WTC11 (cell line): Measurements from ENCODE around the gene KRTAP10-10. TPM values are rescaled to one million over a fixed set of nuclear protein-coding genes. Genes with fewer than 3 reads are reported as not detected.

Experiments used
- ATAC-seq: fragments of 200-7000 bp; cut with Tn5 transposase; 2 replicates; pipeline ENCODE4 v1.10.0; 2021; ENCODE audit warnings: mild to moderate bottlenecking, moderate library complexity
- CTCF ChIA-PET: fragments of 300-600 bp; sonication (Branson Sonifier 250); formaldehyde crosslinking; loops from one replicate; lab custom pipeline; 2021; ENCODE audit warnings: antibody characterized with exemption; lab: Charles Lee
- POLR2A ChIA-PET: fragments of 350-600 bp; sonication (Branson Sonifier 250); formaldehyde crosslinking; loops from one replicate; lab custom pipeline; 2021; ENCODE audit warnings: antibody characterized with exemption; lab: Charles Lee
- DNase-seq: peaks from one replicate; pipeline ENCODE4 v3.0.0; 2021; ENCODE audit warnings: low spot score
- H3K27ac Mint-ChIP-seq: 2 replicates; pipeline ENCODE4 v1.8.0; 2021; ENCODE audit warnings: mixed read lengths
- H3K27me3 Mint-ChIP-seq: 2 replicates; pipeline ENCODE4 v1.8.0; 2021; ENCODE audit warnings: low read depth, mild to moderate bottlenecking, moderate library complexity, mixed read lengths
- H3K36me3 Mint-ChIP-seq: 2 replicates; pipeline ENCODE4 v1.8.0; 2021; ENCODE audit warnings: mixed read lengths
- H3K4me1 Mint-ChIP-seq: 2 replicates; pipeline ENCODE4 v1.8.0; 2022; ENCODE audit warnings: mixed read lengths
- H3K4me3 Mint-ChIP-seq: 2 replicates; pipeline ENCODE4 v1.8.0; 2021; ENCODE audit warnings: mild to moderate bottlenecking, moderate library complexity, mixed read lengths
- H3K9me3 Mint-ChIP-seq: 2 replicates; pipeline ENCODE4 v1.8.0; 2021; ENCODE audit warnings: mixed read lengths
- GRHL2 ChIP-seq: fragments of 250-450 bp; sonication (Bioruptor Pico); IDR thresholded peaks from 2 replicates; pipeline ENCODE4 v1.8.0; 2022; ENCODE audit warnings: mild to moderate bottlenecking, moderate library complexity; ENCODE audit not compliant: insufficient replicate concordance, severe bottlenecking
- JUN ChIP-seq: sonication (generic); formaldehyde crosslinking; IDR thresholded peaks from 2 replicates; pipeline ENCODE4 v1.8.0; 2023; ENCODE audit warnings: mild to moderate bottlenecking, missing genetic modification reagents
- KAT7 ChIP-seq: sonication (generic); formaldehyde crosslinking; IDR thresholded peaks from 2 replicates; pipeline ENCODE4 v1.8.1; 2023; ENCODE audit warnings: missing genetic modification reagents, mild to moderate bottlenecking, borderline replicate concordance
- NR2C2 ChIP-seq: sonication (generic); formaldehyde crosslinking; IDR thresholded peaks from 2 replicates; pipeline ENCODE4 v1.8.0; 2022; ENCODE audit warnings: mild to moderate bottlenecking, missing genetic modification reagents
- PRRX2 ChIP-seq: fragments of 250-450 bp; sonication (Bioruptor Pico); IDR thresholded peaks from 2 replicates; pipeline ENCODE4 v1.8.0; 2021; ENCODE audit warnings: mild to moderate bottlenecking
- SOX15 ChIP-seq: fragments of 250-450 bp; sonication (Bioruptor Pico); IDR thresholded peaks from 2 replicates; pipeline ENCODE4 v1.9.0; 2021; ENCODE audit warnings: mild to moderate bottlenecking
- TEAD4 ChIP-seq: sonication (generic); formaldehyde crosslinking; IDR thresholded peaks from 2 replicates; pipeline ENCODE4 v1.8.0; 2022; ENCODE audit warnings: mild to moderate bottlenecking, missing genetic modification reagents
- total RNA-seq: library from RNA; stranded (reverse); gene quantifications from 3 replicates; pipeline ENCODE4 v1.2.3, GENCODE V29; 2021
- TF ChIP-seq, protein P1 (sequence below): sonication (generic); formaldehyde crosslinking; IDR thresholded peaks from 2 replicates; pipeline ENCODE4 v1.8.1; 2023; ENCODE audit warnings: mild to moderate bottlenecking, missing genetic modification reagents
- TF ChIP-seq, protein P2 (sequence below): sonication (generic); formaldehyde crosslinking; IDR thresholded peaks from 2 replicates; pipeline ENCODE4 v1.8.0; 2023; ENCODE audit warnings: missing genetic modification reagents, mild to moderate bottlenecking, borderline replicate concordance
- TF ChIP-seq, protein P3 (sequence below): sonication (generic); formaldehyde crosslinking; IDR thresholded peaks from 2 replicates; pipeline ENCODE4 v1.8.1; 2022; ENCODE audit warnings: mild to moderate bottlenecking, missing genetic modification reagents, moderate library complexity, borderline replicate concordance
- TF ChIP-seq, protein P4 (sequence below): sonication (generic); formaldehyde crosslinking; IDR thresholded peaks from 2 replicates; pipeline ENCODE4 v1.8.0; 2022; ENCODE audit warnings: mild to moderate bottlenecking, missing genetic modification reagents
- TF ChIP-seq, protein P5 (sequence below): fragments of 200-600 bp; IDR thresholded peaks from 2 replicates; pipeline ENCODE4 v1.8.0; 2022; ENCODE audit warnings: antibody characterized with exemption
- TF ChIP-seq, protein P6 (sequence below): fragments of 250-450 bp; sonication (Bioruptor Pico); IDR thresholded peaks from 2 replicates; pipeline ENCODE4 v2.1.2; 2022; ENCODE audit warnings: mild to moderate bottlenecking, moderate library complexity
- TF ChIP-seq, protein P7 (sequence below): fragments of 250-450 bp; sonication (Bioruptor Pico); IDR thresholded peaks from 2 replicates; pipeline ENCODE4 v1.9.0; 2021; ENCODE audit warnings: mild to moderate bottlenecking

Gene KRTAP10-10
- total RNA-seq, 1 experiment from 2014 or later: not detected

DNA sequence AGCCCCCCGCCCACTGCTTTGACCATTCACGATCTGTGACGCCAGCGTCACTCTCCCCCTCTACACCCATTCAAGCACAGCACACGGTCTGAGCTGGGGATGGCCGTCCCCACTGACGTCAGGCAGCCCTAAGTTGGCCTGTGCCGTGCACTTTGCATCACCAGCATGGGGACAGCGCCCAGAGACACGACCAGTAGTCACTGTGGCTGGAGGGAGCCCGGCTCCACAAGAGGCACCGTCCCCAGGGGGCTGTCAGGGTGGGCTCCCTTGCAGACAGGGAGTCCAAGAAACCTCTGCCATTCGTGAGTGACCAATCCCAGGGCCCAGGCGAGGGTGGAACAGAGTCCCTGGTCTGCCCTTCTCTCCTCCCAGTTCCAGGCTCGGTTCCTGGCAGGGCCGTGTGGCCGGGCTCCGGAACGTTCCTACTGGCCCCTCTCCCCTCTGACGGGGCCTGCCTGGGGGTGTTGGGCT is 23.0 kb upstream of the KRTAP10-10 start:
- Mint-ChIP-seq H3K4me3 (no peak overlapping the region), H3K4me1 (peaks cover 31% of the 10 kb centered on the region), H3K27ac (no peak overlapping the region), H3K36me3 (peaks cover 36% of the 10 kb centered on the region), H3K9me3 (peaks cover 33% of the 10 kb centered on the region), H3K27me3 (peaks cover 4% of the 10 kb centered on the region)
- TF ChIP-seq, protein P1, sequence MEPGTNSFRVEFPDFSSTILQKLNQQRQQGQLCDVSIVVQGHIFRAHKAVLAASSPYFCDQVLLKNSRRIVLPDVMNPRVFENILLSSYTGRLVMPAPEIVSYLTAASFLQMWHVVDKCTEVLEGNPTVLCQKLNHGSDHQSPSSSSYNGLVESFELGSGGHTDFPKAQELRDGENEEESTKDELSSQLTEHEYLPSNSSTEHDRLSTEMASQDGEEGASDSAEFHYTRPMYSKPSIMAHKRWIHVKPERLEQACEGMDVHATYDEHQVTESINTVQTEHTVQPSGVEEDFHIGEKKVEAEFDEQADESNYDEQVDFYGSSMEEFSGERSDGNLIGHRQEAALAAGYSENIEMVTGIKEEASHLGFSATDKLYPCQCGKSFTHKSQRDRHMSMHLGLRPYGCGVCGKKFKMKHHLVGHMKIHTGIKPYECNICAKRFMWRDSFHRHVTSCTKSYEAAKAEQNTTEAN: no peak
- TF ChIP-seq, protein P2, sequence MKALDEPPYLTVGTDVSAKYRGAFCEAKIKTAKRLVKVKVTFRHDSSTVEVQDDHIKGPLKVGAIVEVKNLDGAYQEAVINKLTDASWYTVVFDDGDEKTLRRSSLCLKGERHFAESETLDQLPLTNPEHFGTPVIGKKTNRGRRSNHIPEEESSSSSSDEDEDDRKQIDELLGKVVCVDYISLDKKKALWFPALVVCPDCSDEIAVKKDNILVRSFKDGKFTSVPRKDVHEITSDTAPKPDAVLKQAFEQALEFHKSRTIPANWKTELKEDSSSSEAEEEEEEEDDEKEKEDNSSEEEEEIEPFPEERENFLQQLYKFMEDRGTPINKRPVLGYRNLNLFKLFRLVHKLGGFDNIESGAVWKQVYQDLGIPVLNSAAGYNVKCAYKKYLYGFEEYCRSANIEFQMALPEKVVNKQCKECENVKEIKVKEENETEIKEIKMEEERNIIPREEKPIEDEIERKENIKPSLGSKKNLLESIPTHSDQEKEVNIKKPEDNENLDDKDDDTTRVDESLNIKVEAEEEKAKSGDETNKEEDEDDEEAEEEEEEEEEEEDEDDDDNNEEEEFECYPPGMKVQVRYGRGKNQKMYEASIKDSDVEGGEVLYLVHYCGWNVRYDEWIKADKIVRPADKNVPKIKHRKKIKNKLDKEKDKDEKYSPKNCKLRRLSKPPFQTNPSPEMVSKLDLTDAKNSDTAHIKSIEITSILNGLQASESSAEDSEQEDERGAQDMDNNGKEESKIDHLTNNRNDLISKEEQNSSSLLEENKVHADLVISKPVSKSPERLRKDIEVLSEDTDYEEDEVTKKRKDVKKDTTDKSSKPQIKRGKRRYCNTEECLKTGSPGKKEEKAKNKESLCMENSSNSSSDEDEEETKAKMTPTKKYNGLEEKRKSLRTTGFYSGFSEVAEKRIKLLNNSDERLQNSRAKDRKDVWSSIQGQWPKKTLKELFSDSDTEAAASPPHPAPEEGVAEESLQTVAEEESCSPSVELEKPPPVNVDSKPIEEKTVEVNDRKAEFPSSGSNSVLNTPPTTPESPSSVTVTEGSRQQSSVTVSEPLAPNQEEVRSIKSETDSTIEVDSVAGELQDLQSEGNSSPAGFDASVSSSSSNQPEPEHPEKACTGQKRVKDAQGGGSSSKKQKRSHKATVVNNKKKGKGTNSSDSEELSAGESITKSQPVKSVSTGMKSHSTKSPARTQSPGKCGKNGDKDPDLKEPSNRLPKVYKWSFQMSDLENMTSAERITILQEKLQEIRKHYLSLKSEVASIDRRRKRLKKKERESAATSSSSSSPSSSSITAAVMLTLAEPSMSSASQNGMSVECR (CRISPR knock-in tag): no peak
- TF ChIP-seq, protein P3, sequence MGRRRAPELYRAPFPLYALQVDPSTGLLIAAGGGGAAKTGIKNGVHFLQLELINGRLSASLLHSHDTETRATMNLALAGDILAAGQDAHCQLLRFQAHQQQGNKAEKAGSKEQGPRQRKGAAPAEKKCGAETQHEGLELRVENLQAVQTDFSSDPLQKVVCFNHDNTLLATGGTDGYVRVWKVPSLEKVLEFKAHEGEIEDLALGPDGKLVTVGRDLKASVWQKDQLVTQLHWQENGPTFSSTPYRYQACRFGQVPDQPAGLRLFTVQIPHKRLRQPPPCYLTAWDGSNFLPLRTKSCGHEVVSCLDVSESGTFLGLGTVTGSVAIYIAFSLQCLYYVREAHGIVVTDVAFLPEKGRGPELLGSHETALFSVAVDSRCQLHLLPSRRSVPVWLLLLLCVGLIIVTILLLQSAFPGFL (CRISPR knock-in tag): no peak
- TF ChIP-seq SOX15 (CRISPR knock-in tag) (no peak), NR2C2 (CRISPR knock-in tag) (no peak), PRRX2 (CRISPR knock-in tag) (no peak), JUN (CRISPR knock-in tag) (no peak), TEAD4 (CRISPR knock-in tag) (no peak), KAT7 (CRISPR knock-in tag) (no peak)
- ChIA-PET POLR2A (no interaction called here), CTCF (no interaction called here)
- ATAC-seq (no peak), DNase-seq (no peak)

DNA sequence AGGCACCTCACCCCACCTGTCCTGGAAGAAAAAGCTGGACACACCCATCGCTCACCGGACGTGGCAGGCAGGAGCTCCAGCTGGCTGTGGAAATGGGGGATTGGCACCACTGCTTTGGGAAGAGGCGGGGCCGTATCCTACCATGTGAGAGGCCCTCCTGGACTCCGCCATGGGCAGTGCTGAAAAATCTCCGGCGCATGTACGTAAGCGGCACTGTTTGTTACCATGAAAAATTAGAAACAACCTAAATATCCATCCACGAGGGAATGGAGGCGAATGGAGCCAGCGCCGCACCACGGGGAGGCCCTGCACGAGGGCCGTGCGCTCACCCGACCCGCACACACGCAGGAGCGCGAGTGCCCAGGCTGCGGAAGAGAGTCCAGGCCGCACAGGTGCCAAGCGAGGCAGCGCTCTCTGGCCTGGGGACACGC is 22.2 kb upstream of the KRTAP10-10 start:
- peaks cover 31% of the 10 kb centered on the region for H3K4me1 Mint-ChIP-seq
- CTCF ChIA-PET: no interaction called here
- H3K4me3 Mint-ChIP-seq: no peak overlapping the region
- H3K9me3 Mint-ChIP-seq: peaks cover 33% of the 10 kb centered on the region
- H3K27me3 Mint-ChIP-seq: peaks cover 4% of the 10 kb centered on the region
- peaks cover 36% of the 10 kb centered on the region for H3K36me3 Mint-ChIP-seq
- TF ChIP-seq JUN (CRISPR knock-in tag): no peak
- TF ChIP-seq, protein P4, sequence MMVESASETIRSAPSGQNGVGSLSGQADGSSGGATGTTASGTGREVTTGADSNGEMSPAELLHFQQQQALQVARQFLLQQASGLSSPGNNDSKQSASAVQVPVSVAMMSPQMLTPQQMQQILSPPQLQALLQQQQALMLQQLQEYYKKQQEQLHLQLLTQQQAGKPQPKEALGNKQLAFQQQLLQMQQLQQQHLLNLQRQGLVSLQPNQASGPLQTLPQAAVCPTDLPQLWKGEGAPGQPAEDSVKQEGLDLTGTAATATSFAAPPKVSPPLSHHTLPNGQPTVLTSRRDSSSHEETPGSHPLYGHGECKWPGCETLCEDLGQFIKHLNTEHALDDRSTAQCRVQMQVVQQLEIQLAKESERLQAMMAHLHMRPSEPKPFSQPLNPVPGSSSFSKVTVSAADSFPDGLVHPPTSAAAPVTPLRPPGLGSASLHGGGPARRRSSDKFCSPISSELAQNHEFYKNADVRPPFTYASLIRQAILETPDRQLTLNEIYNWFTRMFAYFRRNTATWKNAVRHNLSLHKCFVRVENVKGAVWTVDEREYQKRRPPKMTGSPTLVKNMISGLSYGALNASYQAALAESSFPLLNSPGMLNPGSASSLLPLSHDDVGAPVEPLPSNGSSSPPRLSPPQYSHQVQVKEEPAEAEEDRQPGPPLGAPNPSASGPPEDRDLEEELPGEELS (CRISPR knock-in tag): no peak
- TF ChIP-seq, protein P5, sequence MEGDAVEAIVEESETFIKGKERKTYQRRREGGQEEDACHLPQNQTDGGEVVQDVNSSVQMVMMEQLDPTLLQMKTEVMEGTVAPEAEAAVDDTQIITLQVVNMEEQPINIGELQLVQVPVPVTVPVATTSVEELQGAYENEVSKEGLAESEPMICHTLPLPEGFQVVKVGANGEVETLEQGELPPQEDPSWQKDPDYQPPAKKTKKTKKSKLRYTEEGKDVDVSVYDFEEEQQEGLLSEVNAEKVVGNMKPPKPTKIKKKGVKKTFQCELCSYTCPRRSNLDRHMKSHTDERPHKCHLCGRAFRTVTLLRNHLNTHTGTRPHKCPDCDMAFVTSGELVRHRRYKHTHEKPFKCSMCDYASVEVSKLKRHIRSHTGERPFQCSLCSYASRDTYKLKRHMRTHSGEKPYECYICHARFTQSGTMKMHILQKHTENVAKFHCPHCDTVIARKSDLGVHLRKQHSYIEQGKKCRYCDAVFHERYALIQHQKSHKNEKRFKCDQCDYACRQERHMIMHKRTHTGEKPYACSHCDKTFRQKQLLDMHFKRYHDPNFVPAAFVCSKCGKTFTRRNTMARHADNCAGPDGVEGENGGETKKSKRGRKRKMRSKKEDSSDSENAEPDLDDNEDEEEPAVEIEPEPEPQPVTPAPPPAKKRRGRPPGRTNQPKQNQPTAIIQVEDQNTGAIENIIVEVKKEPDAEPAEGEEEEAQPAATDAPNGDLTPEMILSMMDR: no peak
- ATAC-seq (no peak), DNase-seq (no peak)
- no peak overlapping the region for H3K27ac Mint-ChIP-seq
- POLR2A ChIA-PET: no interaction called here

DNA sequence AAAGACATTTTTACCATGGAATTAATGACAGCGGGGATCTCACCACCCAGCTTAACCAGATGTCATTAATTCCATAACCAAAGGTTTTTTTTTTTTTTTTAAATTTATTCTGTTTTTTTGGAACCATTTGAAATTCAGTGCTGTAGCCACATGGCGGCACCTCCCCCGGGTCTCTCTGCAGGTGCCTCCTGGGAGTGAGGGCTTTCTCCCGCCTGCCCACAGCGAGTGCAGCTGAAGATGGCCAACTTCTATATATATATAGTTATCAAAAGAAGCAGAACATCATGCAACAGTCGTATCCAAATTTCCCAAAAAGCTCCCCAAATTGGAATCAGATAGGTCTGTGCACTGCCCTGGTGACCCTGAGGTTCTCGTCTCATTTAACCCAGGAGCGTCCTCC is 21.7 kb upstream of the KRTAP10-10 start:
- H3K36me3 Mint-ChIP-seq: peaks cover 34% of the 10 kb centered on the region
- ChIA-PET POLR2A (no interaction called here), CTCF (no interaction called here)
- ATAC-seq: no peak
- no peak overlapping the region for H3K27ac Mint-ChIP-seq
- peaks cover 31% of the 10 kb centered on the region for H3K4me1 Mint-ChIP-seq
- no peak overlapping the region for H3K4me3 Mint-ChIP-seq
- no peak for DNase-seq
- peaks cover 32% of the 10 kb centered on the region for H3K9me3 Mint-ChIP-seq
- H3K27me3 Mint-ChIP-seq: peaks cover 4% of the 10 kb centered on the region
- TF ChIP-seq, protein P6, sequence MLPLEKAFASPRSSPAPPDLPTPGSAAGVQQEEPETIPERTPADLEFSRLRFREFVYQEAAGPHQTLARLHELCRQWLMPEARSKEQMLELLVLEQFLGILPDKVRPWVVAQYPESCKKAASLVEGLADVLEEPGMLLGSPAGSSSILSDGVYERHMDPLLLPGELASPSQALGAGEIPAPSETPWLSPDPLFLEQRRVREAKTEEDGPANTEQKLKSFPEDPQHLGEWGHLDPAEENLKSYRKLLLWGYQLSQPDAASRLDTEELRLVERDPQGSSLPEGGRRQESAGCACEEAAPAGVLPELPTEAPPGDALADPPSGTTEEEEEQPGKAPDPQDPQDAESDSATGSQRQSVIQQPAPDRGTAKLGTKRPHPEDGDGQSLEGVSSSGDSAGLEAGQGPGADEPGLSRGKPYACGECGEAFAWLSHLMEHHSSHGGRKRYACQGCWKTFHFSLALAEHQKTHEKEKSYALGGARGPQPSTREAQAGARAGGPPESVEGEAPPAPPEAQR (CRISPR knock-in tag): no peak
- TF ChIP-seq, protein P7, sequence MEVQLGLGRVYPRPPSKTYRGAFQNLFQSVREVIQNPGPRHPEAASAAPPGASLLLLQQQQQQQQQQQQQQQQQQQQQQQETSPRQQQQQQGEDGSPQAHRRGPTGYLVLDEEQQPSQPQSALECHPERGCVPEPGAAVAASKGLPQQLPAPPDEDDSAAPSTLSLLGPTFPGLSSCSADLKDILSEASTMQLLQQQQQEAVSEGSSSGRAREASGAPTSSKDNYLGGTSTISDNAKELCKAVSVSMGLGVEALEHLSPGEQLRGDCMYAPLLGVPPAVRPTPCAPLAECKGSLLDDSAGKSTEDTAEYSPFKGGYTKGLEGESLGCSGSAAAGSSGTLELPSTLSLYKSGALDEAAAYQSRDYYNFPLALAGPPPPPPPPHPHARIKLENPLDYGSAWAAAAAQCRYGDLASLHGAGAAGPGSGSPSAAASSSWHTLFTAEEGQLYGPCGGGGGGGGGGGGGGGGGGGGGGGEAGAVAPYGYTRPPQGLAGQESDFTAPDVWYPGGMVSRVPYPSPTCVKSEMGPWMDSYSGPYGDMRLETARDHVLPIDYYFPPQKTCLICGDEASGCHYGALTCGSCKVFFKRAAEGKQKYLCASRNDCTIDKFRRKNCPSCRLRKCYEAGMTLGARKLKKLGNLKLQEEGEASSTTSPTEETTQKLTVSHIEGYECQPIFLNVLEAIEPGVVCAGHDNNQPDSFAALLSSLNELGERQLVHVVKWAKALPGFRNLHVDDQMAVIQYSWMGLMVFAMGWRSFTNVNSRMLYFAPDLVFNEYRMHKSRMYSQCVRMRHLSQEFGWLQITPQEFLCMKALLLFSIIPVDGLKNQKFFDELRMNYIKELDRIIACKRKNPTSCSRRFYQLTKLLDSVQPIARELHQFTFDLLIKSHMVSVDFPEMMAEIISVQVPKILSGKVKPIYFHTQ (CRISPR knock-in tag): no peak
- TF ChIP-seq GRHL2 (CRISPR knock-in tag): no peak
- TF ChIP-seq, protein P4 (CRISPR knock-in tag): no peak
